Smooth muscle cell (in vitro differentiated cells): Measurements from ENCODE around the gene SREK1IP1. TPM values are rescaled to one million over a fixed set of nuclear protein-coding genes. Genes with fewer than 3 reads are reported as not detected.

Source experiments
- DNase-seq: peaks from one replicate; lab custom pipeline; 2025; ENCODE audit not compliant: unreplicated experiment; lab: John Stamatoyannopoulos, UW
- H2AFZ ChIP-seq: fragments of 200-600 bp; sonication (generic); 2 replicates; pipeline ENCODE4 v1.6.0; 2016; ENCODE audit warnings: antibody characterized with exemption, low read depth, mild to moderate bottlenecking
- H3F3A ChIP-seq: fragments of 200-600 bp; sonication (generic); 2 replicates; pipeline ENCODE4 v1.6.0; 2017; ENCODE audit warnings: antibody characterized with exemption, low read depth
- H3K27ac ChIP-seq: fragments of 200-600 bp; sonication (generic); 2 replicates; pipeline ENCODE4 v1.5.1; 2016; ENCODE audit warnings: low read depth, mild to moderate bottlenecking
- H3K27me3 ChIP-seq: fragments of 200-600 bp; sonication (generic); 2 replicates; pipeline ENCODE4 v1.6.1; 2016; ENCODE audit warnings: low read depth, mild to moderate bottlenecking
- H3K36me3 ChIP-seq: fragments of 200-600 bp; sonication (generic); 2 replicates; pipeline ENCODE4 v1.5.1; 2016; ENCODE audit warnings: low read depth
- H3K4me1 ChIP-seq: fragments of 200-600 bp; sonication (generic); 2 replicates; pipeline ENCODE4 v1.5.1; 2016; ENCODE audit warnings: low read depth
- H3K4me2 ChIP-seq: fragments of 200-600 bp; sonication (generic); 2 replicates; pipeline ENCODE4 v1.6.0; 2016; ENCODE audit warnings: mild to moderate bottlenecking
- H3K4me3 ChIP-seq: fragments of 200-600 bp; sonication (generic); 2 replicates; pipeline ENCODE4 v1.5.1; 2016; ENCODE audit warnings: mild to moderate bottlenecking
- H3K79me2 ChIP-seq: fragments of 200-600 bp; sonication (generic); 2 replicates; pipeline ENCODE4 v1.6.0; 2016; ENCODE audit warnings: low read depth, mild to moderate bottlenecking
- H3K9ac ChIP-seq: fragments of 200-600 bp; sonication (generic); 2 replicates; pipeline ENCODE4 v1.6.0; 2016; ENCODE audit warnings: low read depth
- H3K9me3 ChIP-seq: fragments of 200-600 bp; sonication (generic); replicated peaks from 2 replicates; pipeline ENCODE4 v1.5.1; 2016; ENCODE audit warnings: low read depth
- H4K20me1 ChIP-seq: fragments of 200-600 bp; sonication (generic); 2 replicates; pipeline ENCODE4 v1.6.0; 2016; ENCODE audit warnings: low read depth
- CTCF ChIP-seq: fragments of 200-600 bp; sonication (generic); IDR thresholded peaks from 2 replicates; pipeline ENCODE4 v1.5.1; 2017; ENCODE audit warnings: borderline replicate concordance, mild to moderate bottlenecking, antibody characterized with exemption; ENCODE audit not compliant: insufficient read depth, poor library complexity, severe bottlenecking
- WGBS: methylation state at CpG from one replicate; pipeline ENCODE4 v1.1.7; 2016; ENCODE audit warnings: low lambda C conversion rate; 5-methylcytosine and 5-hydroxymethylcytosine counted together
- polyA plus RNA-seq: library from polyadenylated mRNA; unstranded; fragments of >200 nt; fragmentation: Nextera tagmentation; extraction: Ambion mirVana; gene quantifications from 2 replicates; pipeline ENCODE4 v1.2.1, GENCODE V29; 2016
- total RNA-seq: library from RNA; depleted of rRNA; stranded (reverse); fragments of >200 nt; gene quantifications from 2 replicates; pipeline ENCODE4 v1.2.3, GENCODE V29; 2014

SREK1IP1 gene
- total and polyA plus RNA-seq, 2 experiments from 2014 or later, result 21.7 to 36.5 TPM

DNA sequence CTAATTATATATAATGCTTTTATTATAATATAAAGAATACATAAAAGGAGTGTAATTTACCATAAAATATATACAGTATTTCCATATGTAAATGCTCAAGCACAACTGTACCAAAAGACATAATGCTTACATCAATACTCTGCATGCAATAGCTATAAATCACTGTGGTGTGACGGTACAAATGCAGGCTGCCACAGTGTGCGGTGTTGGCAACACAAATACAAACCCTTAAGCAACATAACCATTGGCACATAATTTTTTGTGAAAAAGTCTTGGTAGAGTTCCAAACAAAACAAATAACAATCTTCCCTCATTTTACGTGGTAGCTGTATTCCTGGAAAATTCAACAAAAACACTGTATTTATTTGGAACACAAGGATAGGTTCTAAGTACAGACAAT, 80.1 kb downstream of the SREK1IP1 start:
- Histone ChIP-seq H3K27ac (no peak overlapping the region), H3K9me3 (no peaks in the 10 kb centered on the region), H3K27me3 (peaks cover 42% of the 10 kb centered on the region), H3K79me2 (no peaks in the 10 kb centered on the region), H3K4me2 (no peak overlapping the region), H3K36me3 (no peaks in the 10 kb centered on the region), H2AFZ (no peak overlapping the region), H3F3A (no peaks in the 10 kb centered on the region), H3K4me3 (no peak overlapping the region), H3K4me1 (peaks cover 12% of the 10 kb centered on the region), H4K20me1 (no peaks in the 10 kb centered on the region), H3K9ac (no peak overlapping the region)
- 94% methylated on average over 3 of the region's 3 CpGs for whole genome bisulfite sequencing
- DNase-seq, result no peak
- TF ChIP-seq CTCF, result no peak

- no peak overlapping the region for H2AFZ ChIP-seq
- H3K79me2 ChIP-seq, result no peaks in the 10 kb centered on the region
- no peak overlapping the region for H3K9ac ChIP-seq
- peaks cover 26% of the 10 kb centered on the region for H3K27me3 ChIP-seq
- no peak for TF ChIP-seq CTCF
- WGBS, result 90% methylated on average over 5 of the region's 5 CpGs
- no peak overlapping the region for H3K27ac ChIP-seq
- no peak overlapping the region for H3K4me2 ChIP-seq
- DNase-seq, result no peak
- no peak overlapping the region for H3K4me3 ChIP-seq
- no peaks in the 10 kb centered on the region for H3K36me3 ChIP-seq
- H3K4me1 ChIP-seq, result peaks cover 9% of the 10 kb centered on the region
- no peaks in the 10 kb centered on the region for H3F3A ChIP-seq
- no peaks in the 10 kb centered on the region for H4K20me1 ChIP-seq
- H3K9me3 ChIP-seq, result no peaks in the 10 kb centered on the region
Observed at GRCh38 chr5:64685866-64686265, 82.6 kb downstream of the SREK1IP1 start.

DNA sequence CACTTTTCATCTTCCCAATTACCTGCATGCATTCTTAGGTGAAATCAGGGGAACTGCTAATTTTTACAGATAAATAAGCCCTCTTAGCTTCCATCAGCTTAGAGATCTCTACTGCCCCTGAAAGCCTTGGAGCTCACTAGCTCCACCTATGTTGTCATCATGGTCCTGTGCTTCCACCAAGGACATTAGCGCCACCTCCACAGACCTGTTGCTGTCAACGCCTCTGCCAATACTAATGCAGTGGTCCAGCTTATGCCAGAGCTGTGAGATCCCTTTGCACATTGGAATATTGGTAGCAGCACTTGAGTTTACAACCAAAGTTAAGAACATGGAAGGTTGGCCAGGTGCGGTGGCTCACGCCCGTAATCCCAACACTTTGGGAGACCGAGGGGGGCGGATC, 85.9 kb downstream of the SREK1IP1 start:
- H4K20me1 ChIP-seq, result no peaks in the 10 kb centered on the region

More for the DNA sequence above, 85.9 kb downstream of the SREK1IP1 start:
- no peaks in the 10 kb centered on the region for H3K4me1 ChIP-seq
- no peaks in the 10 kb centered on the region for H3F3A ChIP-seq
- no peak overlapping the region for H2AFZ ChIP-seq
- H3K36me3 ChIP-seq, result no peaks in the 10 kb centered on the region
- no peaks in the 10 kb centered on the region for H3K79me2 ChIP-seq
- no peak for TF ChIP-seq CTCF
- peaks cover 7% of the 10 kb centered on the region for H3K27me3 ChIP-seq
- H3K27ac ChIP-seq, result no peak overlapping the region
- H3K9ac ChIP-seq, result no peak overlapping the region
- no peaks in the 10 kb centered on the region for H3K9me3 ChIP-seq
- no peak for DNase-seq
- no peak overlapping the region for H3K4me2 ChIP-seq
- no peak overlapping the region for H3K4me3 ChIP-seq
- 92% methylated on average over 7 of the region's 7 CpGs for WGBS
